Suppressor macrophage treated with lipopolysaccharide for 1 hour (primary cell): ENCODE results near the gene ZNF318.
"Not testable (repeated sequence)": the region's sequence is repeated elsewhere in the genome, so short reads cannot be mapped to it uniquely, and the experiment has no call there.

Experiments used
- DNase-seq, 3 donors: peaks; one replicate each; pipeline ENCODE4 v3.0.0-alpha.2; 2020 to 2022

The ZNF318 gene

DNA sequence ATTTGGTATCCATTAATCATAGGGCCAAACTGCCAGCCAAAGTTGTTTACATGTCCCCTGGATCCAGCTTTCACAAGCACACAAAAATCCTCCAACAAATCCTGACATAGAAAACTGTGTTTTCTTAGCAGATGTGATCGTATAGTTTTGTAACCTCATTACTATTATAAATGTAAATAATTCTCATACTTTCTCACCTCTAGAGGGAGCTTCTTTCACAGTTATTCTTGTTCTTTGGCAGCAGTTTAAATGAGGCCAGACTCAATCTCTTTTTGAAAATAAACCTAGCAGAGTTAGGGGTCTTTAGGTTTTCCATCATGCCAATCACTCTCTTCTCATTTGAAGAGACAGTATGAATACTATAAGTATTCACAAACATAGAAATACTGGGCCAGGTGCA, 17.0 kb upstream of the ZNF318 start:
- peak in 2 of 3 donors; percentile 59 to 72 for DNase-seq

DNA sequence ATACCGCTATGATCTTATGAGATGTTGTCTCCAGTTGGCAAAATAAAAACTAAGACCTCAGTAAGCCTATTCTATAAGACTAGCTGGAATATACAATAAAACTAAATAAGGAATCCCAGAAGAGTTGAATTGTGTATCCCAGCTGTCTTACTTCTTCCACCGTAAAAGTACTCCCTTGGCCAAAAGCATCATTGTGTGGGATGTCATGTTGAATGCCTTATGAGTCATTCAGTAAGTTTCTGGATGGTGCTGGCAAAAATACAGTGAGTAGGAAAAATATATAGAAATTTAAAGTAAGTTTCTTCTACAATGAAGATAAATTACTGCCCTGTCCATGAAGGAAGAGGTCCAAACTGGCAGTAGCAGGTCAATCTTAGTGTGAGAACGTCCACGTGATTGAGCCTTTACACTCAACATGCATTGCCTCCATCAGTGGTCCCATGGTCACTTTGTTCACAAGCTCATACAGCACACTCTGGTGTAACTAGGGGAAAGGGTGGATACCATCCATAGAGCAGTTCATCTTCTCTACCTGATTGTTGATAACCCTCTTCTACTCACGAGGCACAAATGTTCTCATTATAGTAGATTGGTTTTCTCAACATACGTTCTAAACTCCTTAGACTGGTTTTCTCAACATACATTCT, 13.7 kb upstream of the ZNF318 start:
- DNase-seq: peak; percentile 39 to 70 (median 63)

DNA sequence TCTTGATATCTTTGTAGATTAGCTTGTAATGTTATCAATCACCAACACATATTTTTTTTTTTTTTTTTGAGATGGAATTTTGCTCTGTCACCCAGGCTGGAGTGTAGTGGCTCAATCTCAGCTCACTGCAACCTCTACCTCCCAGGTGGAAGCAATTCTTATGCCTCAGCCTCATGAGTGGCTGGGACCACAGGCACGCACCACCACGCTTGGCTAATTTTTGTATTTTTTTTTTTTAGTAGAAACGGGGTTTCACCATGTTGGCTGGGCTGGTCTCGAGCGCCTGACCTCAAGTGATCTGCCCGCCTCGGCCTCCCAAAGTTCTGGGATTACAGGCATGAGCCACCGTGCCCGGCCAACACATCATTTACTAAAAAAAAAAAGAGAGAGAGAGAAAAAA, 11.4 kb upstream of the ZNF318 start:
- not testable (repeated sequence) for DNase-seq

DNA sequence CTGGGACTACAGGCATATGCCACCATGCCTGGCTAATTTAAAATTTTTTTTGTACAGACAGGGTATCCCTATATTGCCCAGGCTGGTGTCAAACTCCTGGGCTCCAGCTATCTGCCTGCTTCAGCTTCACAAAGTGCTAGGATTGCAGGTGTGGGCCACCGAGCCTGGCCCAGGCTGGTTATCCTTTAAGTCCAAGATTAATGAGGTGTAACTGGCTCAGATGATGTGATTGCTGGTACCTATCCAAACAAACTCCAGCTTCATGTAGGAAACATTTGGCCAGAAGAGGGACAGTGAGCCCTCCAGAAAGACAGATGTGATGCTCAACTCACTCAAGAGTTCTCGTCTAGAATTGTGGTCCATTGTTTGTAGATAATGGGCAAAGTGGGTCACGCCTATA, 9.2 kb upstream of the ZNF318 start:
- no peak for DNase-seq

DNA sequence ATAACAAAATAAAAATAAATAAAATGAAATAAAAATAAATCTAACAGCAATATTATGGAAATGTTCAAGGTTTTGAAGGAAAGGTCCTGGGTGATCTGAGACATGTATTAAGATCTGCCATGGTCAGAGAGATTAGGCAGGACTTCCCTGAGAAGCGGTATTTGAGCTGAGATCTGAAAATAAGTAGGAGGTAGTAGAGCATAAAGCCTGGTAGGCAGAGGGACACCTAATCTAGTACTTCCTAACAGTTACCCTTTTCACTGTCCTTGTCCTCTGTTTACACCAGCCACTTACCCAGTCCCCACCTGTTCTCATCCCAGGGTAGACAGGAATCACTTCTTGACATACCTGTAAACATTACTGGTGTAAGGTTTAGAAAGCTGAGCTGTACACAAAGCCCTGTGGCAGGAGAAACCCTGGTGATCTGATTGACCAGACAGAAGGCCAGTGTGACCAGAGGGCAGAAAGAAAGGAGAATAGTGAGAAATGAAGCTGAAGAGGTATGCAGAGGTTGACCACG, 8.3 kb upstream of the ZNF318 start:
- no peak for DNase-seq

DNA sequence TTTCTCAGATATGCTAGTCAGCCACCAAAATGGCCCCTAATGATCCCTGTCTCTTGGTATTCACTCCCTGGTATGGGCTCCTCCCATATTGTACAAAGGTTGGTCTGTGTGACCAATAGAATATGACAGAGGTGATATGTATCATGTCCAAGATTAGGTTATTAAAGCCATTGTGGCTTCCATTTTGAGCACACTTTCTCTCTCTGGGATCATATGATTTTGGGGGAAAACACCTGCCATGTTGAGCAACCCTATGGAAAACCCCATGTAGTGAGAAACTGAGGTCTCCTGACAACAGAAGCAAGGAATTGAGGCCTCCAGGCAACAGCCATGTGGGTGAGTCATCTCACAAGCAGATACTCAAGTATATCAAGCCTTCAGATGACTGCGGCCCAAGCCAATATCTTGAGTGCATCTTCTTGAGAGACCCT, 7.1 kb upstream of the ZNF318 start:
- DNase-seq: peak; percentile 82 to 86 (median 84)

DNA sequence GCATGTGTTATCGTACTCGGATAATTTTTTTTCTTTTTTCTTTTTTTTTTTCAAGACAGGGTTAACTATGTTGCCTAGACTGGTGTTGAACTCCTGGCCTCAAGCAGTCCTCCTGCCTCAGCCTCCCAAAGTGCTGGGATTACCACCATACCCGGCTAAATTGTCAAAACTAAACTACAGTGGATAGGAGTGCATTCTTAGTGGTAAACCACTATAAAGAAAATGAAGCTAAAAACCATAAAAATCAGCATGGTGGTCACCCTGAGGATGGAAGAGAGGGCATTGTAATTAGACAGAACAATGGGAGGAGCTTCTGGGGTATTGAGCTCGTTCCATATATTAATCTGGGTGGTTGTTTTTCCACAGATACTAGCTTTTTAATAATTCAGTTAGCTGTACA, 6.2 kb upstream of the ZNF318 start:
- no peak for DNase-seq

DNA sequence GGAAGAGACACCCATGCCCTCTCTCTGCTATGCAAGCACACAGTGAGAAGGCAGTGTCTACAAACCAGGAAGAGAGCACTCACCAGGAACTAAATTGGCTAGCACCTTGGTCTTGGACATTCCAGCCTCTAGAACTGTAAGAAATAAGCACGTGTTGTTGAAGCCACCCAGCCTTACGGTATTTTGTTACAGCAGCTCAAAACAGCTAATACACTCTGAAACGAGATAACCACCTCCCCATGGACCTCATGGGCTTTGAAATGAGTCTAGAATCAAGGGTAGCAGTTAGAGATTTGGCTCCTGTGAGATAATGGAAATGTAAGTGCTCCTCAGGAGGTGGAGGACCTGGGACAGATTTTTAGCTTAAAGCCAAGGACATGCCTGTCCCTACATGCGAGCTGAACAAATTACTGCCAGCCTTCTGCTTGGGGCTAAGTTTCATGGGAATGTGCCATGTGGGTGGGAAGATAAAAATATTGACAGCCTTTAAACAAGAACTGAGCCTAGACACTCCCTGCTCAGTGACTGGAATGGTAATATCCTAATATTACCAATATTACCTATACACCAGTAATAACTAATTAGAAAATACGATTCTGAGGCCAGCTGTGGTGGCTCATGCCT, 3.9 kb upstream of the ZNF318 start:
- DNase-seq: no peak

DNA sequence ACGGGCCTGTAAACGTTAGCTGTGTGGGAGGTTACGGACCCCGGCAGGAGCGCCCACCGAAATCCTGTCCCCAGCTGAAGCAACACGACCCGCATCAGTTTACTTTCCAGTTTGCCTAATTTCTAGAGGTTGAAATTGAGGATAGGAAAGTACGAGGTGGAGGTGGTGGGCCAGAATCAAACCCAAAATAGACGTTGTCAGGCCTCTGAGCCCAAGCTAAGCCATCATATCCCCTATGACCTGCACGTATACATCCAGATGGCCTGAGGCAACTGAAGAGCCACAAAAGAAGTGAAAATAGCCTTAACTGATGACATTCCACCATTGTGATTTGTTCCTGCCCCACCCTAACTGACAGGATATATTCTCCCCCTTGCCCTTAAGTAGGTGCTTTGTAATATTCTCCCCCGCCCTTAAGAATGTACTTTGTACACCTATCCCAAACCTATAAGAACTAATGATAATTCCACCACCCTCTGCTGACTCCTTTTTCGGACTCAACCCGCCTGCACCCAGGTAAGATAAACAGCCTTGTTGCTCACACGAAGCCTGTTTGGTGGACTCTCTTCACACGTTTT, 645 bp upstream of the ZNF318 start:
- not testable (repeated sequence) for DNase-seq

DNA sequence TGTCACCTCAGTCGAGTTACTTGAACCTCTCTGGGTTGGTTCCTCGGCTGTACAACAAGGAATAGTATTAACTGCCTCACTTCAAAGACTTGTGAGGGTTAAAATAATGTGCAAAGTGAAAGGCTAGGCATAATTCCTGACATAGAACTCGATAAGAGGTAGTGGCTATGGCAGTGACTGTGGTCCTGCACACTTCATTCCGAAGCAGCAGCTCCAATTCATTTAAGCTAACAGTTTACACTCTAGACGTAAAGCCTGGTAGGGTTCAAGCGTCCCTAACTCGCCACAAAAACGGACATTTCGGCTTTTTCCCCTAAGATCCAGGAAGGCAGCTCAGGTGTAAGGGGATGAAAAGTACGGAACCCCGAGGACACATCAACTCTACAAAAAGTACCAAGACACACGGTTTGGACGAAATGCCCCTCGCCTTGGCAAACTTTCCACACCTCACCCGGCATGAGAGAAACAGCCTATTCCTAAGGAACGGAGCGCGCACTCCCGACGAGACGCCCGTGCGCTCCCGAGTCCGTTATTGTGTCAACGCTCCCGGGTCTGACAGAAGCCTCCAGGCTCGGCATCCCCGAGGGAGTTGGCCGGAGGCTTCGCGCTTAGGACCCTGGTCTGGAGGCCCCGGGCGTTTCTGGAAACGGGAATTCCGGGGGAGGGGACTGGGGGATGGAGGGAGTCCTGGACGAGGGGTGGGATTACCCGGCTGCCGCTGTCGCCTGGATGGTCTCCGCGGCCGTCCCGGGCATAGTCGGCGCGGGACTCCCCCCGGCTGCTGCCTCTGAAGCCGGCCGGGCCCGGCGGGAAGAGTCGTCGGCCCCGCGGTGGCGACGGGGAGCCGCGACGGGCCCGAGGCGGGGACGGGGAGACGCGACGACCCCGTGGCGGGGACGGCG, 937 bp downstream of the ZNF318 start:
- peak; percentile 45 to 62 (median 48) for DNase-seq

DNA sequence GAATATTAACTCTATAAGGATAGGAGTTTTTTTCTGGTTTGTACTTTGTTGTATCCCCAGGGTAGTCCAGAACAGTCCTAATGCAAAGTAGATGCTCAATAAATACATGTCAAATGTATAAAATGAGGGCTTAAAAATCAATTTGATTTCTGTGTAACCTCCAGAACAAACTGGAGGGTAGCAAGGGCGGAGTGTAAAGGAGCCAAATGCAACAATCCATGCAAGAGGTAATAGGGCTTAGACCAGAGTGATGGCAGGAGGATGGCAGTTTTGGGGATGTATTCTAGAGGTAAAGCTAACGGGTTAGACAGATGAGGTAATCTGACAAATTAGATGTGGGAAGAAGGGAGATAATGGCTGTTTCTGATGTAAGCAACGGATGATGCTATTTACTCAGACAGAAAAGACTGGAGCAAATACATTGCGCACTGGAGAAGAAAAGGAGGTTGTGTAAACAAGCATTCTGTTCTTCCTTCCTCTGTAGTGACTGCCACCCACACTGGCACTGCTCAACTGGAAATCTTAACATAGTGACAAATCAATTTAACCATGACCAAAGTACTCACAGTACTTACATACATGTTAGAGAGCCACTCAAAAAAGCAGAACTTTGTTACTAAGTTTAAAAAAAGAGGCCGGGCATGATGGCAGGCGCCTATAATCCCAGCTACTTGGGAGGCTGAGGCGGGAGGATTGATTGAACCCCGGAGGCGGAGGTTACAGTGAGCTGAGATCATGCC, 2.0 kb downstream of the ZNF318 start:
- peak; percentile 74 to 91 (median 86) for DNase-seq

DNA sequence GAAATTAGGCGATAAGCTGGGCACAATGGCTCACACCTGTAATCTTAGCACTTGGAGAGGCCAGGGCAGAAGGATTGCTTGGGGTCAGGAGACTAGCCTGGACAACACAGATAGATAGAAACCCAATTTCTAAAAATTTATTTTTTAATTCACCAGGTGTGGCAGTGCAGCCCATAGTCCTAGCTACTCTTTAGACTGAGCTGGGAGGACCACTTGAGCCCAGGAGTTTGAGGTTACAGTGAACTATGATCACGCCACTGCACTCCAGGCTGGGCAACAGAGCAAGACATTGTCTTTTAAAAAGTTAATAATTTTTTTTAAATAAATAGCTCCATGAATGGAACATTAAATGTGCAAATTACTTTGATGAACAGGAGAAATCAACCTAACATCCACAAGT, 8.2 kb downstream of the ZNF318 start:
- no peak for DNase-seq

DNA sequence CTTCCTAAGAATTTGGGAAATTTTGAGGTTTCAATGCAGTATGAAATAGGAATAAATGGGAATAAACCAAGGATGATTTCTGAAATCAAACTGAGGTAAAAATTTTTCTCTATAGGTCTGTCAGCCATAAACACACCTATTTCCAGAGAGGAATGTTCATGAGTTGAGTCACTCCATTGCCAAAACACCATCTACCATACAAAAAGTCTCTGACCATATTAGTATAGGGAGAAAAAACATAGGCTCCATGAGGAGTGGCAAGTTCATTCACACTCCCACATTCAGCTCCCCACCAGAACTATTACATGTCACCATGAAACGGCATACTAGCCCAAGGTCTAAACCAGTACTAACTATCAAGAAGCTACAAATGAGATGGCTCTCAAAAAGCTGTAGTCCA, 9.6 kb downstream of the ZNF318 start:
- DNase-seq: no peak

DNA sequence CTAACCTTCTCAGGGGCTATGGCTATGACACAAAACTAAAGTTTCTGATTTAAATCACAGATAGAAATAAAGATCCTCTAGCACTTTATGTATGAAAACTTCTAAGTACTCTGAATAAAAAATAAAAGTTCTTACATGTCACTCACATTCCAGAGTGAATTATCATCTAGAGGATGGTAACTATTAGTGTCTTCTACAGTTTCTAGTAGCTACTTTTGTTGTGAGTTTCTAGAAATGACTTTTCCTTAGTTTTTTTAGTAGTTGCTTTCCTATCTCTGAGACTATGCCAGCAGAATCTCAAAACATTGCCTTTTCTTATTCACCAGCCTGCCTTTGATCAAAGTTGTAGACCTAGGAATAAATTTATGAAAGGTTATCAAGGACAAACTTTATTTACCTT, 10.1 kb downstream of the ZNF318 start:
- DNase-seq: no peak

DNA sequence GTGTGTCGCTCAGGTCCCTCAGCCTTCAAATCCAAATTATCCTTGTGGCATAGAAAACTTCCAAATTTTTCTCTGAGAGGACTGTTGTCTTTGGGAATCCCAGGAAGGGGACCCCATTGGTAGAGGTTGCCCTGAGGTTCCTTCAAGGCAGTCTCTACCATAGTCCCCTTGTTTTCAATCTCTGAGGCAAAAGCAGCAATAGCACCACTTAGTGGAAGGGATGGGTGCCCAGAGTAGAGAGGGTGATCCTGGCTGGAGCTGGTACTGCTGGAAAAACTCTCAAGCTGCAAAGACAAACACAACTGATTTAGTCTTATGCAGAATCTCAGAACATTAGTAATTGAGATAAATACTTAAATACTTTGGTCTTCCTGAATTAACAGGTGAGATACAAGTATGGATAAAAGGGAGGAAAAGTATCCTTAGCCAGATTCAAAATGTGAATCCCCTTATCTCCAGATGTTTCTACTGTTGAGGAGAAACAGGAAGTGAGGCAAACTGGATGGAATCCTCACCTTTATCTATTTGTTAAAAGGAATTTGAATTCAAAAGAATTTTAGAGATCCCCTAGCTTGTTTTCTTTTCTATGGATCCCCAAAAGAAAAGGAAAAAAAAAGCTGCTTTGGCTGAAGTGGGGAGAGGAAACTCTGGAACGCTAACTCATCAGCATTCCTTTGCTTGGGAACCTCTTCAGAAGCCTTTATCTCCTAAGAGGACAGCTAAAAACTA, 13.4 kb downstream of the ZNF318 start:
- peak in 1 of 3 donors; percentile 13 for DNase-seq

DNA sequence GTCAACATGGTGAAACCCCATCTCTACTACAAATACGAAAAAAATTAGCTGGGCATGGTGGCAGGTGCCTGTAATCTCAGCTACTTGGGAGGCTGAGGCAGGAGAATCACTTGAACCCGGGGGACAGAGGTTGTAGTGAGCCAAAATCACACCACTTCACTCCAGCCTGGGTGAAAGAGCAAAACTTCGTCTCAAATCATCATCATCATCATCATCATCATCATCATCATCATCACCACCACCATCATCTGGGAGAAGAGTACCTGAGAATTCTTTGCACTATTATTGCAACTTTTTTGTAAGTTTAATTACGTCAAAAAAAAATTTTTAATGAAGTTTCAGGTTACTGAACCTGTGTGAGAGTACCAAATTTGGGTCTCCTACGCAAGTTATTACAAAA, 17.5 kb downstream of the ZNF318 start:
- DNase-seq: not testable (repeated sequence)

DNA sequence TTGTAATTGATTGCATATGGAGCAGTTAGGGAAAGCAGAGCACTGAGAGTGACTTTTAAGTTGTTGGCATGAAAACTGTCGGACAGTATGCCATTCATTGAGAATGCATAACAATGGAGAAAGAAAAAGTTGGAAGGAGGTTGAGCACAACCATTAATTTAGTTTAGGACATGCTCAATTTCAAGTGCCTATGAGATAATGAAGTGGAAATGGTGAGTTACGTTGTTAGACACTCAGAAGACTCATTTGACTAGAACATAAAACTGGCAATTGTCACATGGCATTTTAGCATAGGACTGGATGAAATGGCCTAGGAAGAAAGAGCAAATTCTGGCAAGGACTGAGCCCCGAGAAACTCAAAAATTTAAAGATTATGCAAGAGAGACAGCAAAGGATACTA, 22.0 kb downstream of the ZNF318 start:
- no peak for DNase-seq

DNA sequence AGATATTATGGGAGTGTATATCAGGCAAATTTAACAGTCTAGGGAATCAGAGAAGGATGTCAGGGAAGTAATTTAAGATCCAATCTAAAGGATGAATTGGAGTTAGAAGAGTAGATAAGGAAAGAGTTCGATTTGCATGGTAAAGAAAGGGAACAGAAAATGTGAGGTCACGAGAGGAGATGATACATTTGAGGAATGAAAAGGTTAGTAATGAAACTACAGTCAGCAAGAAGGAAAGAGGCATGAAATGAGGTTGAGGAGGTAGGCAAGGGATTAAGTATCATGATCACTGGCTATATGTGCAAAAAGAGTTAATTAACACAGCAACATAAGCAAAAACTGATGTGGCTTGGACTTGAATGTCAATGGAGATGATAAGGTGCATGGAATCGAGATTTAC, 22.4 kb downstream of the ZNF318 start:
- DNase-seq: no peak

DNA sequence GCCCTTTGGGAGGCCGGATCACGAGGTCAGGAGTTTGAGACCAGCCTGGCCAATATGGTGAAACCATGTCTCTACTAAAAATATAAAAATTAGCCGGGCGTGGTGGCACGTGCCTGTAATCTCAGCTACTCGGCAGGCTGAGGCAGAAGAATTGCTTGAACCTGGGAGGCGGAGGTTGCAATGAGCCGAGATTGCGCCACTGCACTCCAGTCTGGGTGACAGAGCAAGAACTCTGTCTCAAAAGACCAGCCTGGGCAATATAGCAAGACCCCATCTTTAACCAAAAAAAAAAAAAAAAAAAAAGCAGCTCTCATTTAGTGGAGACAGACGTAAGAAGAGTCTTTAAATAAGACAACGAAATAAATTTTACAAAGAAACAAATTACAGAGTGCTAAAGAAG, 23.2 kb downstream of the ZNF318 start:
- not testable (repeated sequence) for DNase-seq

DNA sequence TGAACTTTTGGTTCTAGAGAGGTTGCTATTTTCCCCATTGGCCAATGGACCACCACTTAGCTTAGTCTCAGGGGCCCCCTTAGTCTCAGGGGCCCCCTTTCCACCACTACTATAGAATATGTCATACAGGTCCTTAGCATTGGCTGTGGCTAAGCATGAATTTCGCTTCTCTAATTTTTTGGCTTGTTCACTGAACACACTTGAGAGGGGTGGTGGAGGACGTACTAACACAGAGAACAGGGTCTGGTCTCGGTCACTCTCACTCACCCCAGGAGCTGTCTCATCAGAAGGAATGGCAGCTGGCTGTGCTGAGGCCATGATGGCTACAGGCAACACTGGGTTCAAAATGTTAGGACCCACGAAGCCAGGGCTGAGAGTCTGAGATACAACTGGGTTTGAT, 30.3 kb downstream of the ZNF318 start:
- no peak for DNase-seq

DNA sequence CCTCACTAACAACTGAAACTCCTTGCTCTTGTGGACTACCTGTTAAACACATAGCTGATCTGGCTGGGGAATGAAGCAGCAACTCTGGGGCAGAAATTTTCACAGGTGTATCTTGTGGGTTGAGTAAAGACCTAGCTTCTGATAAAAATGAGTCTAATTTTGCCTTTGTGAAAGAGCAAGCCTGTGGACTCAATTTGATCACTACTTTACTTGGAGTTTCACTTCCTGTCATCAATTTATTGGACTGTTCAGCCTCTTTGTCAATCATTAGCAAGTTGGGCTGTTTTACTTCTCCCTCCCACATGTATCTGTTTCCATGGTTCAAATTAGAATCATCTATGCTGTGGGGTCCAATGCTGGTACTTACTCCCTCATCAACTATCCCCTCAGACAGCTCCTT, 31.2 kb downstream of the ZNF318 start:
- no peak for DNase-seq

DNA sequence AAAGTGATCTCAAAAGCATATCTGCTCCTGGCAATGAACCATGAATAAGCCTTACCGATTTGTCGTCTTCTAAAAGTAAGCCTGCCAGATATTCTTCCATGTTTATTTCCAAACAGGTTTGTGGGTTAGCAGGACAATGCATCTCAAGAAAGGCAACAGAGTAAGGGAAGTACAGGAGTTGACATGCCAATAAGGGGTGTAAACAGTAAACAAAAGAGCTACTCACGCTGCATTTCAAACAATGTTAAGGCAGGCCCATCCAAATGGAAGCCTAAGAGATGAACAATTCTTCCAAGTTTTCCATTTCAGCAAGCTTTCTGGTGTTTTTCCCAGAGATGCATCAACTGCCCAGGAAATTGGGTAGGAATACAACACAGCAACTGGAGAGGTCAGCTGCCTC, 33.1 kb downstream of the ZNF318 start:
- DNase-seq: no peak
